Daoy (cell line): ENCODE results near the gene HCK. TPM values are rescaled to one million over a fixed set of nuclear protein-coding genes. Genes with fewer than 3 reads are reported as not detected.
A peak's percentile ranks its signal among the peaks of the same experiment; 100 is the strongest.

Experiments
- DNase-seq: peaks from one replicate; pipeline ENCODE4 v3.0.0-alpha.2; 2015; ENCODE audit warnings: low read depth
- total RNA-seq: library from RNA; depleted of rRNA; stranded (reverse); fragments of >200 nt; shearing (Covaris generic); gene quantifications from 2 replicates; pipeline ENCODE4 v1.2.3, GENCODE V29; 2014

HCK gene
- total RNA-seq, 1 experiment from 2014 or later, result not detected

GRCh38 chr20:32057656-32058184 lies 5.7 kb downstream of the HCK start:
- no peak for DNase-seq

- DNase-seq, result no peak
These were observed 7.1 kb downstream of the HCK start for GRCh38 chr20:32059189-32059588.

DNA sequence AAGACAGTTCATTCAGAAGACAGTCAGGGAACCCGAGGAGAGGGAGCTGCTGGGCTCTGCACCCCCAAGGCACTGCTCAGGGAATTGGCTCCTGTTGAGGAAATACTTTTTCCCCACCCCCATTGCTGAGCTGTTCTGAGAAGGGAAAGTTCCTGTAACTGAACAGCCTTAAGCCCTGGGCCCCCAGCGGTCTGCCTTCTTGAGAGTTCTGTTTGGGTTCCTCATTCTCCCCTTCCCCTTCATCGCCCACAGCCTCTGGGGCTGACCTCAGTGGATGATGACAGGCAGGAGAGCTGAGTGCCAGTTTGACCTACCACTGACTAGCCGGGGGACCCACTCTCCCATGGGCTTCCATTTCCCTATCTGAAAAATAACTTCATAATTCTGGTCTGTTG lies 10.7 kb downstream of the HCK start:
- DNase-seq, result no peak

DNA sequence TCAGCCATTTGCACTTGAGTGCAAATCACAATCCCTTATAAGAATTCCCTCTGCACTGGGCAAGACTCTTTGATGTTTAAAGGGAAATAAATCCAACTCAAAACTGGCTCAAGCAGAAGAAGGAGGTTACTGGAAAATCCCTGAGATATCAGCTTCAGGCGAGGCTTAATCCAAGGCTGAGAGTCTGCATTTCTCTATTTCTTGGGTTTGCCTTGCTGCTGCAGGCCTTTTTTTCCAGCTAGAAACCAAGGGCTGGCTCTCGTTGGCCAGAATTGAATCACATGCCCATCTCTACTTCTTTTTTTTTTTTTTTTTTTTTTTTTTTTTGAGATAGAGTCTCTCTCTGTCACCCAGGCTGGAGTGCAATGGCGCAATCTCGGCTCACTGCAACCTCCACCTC lies 11.7 kb downstream of the HCK start:
- no peak for DNase-seq

- no peak for DNase-seq
These were observed 12.6 kb downstream of the HCK start for GRCh38 chr20:32064667-32065066.

GRCh38 chr20:32067234-32067821 lies 15.3 kb downstream of the HCK start:
- peak; percentile 79 for DNase-seq

GRCh38 chr20:32068174-32068573 lies 16.1 kb downstream of the HCK start:
- no peak for DNase-seq

DNA sequence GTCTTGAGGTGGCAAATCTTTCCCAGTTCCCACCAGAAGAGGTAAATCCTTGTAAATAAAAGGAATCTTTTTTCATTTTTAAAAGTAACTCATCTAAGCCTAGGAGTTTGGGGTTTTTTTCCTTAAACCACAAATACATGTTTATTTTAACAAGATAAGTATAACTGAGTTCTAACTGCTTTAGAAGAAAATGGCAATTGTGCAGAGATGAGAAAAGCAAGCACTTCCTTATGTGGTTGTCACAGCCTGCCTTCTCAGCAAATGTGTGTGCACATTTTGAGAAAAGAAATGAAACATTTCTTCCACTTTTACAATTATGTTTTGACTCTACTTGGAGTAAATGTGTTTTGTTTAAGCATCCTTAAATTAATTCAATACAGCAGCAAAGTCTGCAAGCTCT lies 17.7 kb downstream of the HCK start:
- no peak for DNase-seq

DNA sequence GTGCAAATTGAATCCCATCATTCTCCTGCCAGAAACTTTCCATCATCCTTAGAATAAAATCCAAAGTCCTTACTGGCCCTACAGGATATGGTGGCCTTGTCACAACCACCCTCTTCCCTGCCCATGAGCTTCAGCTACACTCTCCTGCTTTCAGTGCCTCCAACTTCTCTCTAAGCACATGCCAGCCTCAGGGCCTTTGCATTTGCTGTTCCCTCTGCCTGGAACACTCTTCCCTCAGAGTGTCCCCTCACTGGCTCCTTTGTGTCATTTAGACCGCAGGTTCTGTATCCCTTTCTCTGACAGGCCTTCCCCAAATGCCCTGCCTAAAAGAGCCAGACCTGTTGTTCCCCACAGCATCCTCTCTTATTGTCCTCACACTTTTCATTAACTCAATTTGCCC lies 18.2 kb downstream of the HCK start:
- DNase-seq, result no peak

DNA sequence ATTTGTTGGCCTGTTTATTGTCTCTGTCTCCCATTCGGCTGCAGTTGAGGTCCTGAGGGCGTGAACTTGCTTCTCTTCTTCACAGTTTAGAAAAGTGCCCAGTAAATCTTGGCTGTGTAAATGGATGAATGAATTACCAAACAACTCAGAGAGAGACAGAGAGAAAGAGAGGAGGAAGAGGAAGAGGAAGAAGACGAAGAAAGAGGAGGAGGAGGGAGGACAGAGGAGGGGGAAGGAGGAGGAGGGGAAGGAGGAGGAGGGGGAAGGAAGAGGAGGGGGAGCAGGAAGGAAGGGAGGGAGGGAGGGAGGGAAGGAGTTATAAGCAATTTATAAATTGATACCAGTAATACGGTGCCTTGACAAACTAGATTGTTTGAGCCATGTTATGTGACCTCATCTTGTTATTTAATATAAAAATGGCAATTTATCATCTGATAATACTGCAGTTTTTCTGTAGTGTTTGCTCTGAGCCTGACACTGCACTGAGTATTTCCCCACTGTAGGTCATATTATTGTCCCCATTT lies 18.7 kb downstream of the HCK start:
- no peak for DNase-seq

- no peak for DNase-seq
These were observed 19.5 kb downstream of the HCK start for GRCh38 chr20:32071395-32072167.

DNA sequence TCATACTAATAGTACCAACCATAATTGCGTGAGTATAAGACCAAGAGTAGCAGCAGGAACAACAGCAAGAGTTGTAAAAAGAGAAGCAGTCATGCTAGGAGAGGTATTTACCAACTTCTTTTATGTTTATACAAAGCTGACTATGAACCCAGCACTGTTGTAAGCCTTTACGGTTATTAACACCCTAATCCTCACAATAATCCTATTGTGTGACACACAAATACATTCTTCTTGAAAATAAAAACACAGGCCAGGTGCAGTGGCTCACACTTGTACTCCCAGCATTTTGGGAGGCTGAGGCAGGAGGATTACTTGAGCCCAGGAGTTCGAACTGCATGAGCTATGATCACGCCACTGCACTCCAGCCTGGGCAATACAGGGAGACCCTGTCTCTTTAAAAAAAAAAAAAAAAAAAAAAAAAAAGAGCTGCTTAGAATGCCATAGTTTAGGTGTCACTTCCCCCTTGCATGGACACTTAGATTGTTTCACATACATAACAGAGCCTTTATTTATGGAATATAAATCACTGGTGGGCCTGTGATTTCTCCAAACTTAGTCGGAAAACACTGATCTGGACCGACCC lies 20.2 kb downstream of the HCK start:
- DNase-seq, result no peak

GRCh38 chr20:32075534-32075933 lies 23.5 kb downstream of the HCK start:
- no peak for DNase-seq

DNA sequence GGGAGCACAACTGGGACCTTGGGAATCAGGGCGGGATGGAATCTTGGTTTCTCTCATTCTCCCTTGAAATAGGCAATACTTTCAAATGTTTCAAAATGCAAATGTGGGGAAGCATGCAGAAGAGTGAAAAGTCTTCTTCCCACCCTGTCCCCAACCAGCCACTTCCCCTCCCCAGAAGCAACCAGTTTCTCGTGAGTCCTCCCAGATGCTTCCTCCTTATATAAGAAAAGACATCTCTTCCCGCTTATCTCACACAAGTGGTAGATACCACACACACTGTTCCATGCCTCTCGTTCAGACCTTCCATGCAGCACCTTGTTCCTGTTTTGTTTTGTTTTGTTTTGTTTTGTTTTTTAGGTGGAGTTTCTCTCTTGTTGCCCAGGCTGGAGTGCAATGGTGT lies 25.1 kb downstream of the HCK start:
- DNase-seq, result no peak

DNA sequence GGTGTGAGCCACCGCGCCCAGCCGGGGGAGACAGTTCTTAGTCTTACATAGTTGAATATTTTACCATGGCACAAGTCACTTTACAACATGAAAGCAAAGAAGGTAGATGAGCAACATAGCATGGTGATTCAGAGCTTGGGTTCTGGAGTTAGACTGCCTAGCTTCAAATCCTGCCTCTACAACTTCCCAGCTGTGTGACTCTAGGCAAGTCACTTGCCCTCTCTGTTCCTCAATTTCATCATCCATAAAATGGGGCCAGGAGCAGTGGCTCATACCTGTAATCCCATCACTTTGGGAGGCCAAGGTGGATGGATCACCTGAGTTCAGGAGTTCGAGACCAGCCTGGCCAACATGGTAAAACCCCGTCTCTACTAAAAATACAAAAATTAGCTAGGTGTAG lies 26.3 kb downstream of the HCK start:
- no peak for DNase-seq

DNA sequence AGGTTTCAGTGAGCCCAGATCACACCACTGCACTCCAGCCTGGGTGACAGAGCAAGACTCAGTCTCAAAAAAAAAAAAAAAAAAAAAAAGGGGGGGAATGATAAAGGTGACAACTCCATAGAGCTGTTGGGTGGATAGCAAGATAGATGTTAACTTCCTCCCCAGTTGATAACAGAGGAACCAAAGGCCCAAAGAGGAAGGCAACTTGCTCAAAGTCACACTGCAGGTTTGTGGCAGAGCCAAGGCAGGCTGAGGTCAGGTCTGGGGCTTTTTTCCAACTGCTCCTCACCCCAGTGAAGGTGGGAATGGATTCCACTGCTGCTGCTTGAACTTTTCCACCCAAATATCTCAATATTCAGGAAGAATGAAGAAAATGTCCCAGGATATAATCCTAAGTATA lies 26.7 kb downstream of the HCK start:
- DNase-seq, result no peak

DNA sequence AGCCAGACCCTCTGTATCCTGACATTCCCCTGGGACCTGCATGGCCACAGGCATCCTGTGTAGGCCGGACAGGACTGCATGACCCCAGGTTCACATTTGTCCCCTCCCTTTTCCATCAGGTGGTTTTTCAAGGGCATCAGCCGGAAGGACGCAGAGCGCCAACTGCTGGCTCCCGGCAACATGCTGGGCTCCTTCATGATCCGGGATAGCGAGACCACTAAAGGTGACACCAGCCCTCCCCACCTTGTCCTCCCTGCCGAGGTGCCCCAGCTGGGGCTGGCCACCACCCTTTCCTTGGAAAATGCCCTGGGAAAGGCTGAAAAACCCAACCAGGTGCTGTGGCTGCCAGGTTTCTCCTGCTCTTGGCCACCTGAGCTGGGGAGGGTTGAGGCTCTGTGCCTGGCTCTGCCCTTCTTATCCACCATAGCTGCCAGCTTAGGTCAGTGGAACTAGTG lies 27.6 kb downstream of the HCK start:
- no peak for DNase-seq

- no peak for DNase-seq
These were observed 28.7 kb downstream of the HCK start for GRCh38 chr20:32080783-32081182.

- DNase-seq, result no peak
These were observed 31.4 kb downstream of the HCK start for GRCh38 chr20:32083469-32083868.

DNA sequence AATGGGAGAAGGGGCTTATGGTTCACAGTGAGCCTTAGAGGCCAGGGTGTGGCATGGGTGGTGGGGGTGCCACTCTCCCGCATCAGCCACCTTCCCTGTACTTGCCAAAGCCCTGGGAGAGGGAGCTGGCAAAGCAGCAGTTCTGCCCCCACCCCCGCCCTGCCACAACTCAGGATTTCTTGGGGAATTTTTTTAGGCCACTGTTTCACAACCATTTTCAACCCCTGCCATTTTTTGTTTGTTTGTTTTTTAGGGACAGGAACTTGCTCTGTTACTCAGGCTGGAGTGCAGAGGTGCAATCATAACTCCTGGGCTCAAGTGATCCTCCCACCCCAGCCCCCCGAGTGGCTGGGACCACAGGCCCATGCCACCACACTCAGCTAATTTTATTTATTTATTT lies 35.0 kb downstream of the HCK start:
- DNase-seq, result no peak

DNA sequence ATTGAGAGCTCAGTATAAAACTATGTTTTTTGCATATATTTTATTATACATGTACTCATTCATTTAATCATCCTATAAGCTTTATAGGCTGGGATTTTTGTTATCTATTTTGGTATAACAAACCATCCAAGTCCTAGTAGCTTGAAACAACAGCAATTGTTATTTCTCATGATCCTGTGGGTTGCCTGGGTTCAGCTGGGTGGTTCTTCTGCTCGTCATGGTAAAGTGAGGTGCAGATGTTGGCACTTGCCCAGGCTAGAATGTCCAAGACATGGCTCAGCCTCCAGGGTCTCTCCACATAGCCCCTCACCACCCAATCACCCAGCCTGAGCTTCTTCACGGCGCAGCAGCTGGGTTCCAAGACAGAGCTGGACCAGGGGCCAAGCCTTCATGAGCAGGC lies 36.7 kb downstream of the HCK start:
- DNase-seq, result no peak

DNA sequence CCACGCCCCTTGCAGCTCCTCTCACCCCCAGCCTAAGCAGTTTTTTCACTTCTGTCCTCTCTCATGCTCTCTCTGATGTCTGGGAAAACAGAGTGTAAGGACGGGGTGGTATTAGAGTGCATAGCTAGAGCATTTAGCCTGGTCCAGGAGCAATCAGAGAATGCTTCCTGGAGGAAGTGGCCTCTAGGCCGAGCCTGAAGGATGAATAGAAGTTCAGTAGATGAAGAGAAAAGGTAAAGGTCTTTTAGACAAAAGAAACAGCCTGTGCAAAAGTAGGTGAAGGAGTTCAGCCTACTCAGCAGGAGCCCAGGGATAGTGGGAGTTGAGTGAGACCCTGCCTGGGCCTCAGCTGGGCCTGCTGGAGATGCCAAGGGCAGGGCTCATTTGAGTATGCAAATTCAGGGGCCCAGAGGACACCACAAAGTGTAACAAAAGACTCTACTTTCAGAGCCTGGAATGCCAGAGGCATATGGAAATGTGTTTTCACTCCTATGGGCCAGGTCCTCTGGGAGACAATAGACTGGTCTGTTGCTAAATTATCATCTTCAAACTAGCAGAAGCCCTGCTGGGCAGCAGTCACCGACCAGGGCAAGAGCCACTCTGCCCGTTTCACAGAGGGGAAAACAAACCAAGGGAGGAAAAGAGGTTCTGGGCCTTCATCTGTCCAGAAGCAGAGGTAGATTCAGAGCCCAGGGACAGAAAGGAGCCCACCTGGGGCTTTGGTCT lies 37.8 kb downstream of the HCK start:
- no peak for DNase-seq
